HuH-7 (cell line): ENCODE measurements around the gene CST11.

ENCODE experiments used
- DNase-seq: peaks from one replicate; pipeline ENCODE4 v3.0.0; 2011; ENCODE audit warnings: low spot score

The CST11 gene

DNA sequence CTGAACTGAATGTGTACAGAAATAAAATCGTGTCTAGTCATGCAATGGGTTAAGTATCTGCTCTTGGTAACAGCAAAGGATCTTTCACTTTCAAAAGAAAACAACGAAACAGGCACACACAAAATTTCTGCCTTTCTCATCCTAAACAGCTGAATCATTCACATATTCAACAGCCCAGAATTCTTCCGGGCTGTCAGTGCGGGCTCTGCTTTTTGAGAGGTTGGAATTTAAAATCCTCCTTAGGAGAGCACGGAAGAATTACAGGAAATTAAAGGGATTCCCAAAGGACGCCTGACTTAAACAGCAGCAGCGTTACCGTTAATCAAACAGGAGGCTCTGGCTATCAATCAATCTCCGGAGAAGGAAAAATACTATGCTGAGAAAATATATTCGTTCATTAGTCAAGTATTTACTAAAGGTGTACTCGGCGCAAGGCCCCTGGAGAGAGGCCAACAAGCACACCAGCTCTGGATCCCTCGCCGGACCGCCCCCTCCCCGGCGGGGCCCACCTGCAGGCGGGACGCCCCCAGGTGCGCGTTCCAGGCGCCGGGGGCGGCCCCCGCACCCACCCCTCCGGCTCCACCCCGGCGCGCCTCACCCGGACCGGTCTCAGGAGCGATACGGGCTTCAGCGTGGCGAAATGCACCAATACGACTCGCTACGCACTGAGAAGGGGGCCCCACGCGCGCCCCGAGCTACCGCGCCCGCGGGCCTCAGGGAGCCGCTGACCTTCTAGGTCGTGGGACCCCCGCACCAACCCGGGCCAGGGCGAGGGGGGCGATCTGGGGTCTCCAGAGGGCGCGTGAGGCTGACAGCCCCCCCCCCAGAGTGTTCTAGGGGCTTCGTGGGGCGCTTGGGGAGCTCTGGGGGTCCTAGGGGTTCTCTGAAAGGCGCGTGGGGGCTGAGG lies 32.4 kb downstream of the CST11 start:
- DNase-seq = peak; percentile 46

- no peak for DNase-seq
Observed at GRCh38 chr20:23419657-23419994, 33.0 kb downstream of the CST11 start.

DNA sequence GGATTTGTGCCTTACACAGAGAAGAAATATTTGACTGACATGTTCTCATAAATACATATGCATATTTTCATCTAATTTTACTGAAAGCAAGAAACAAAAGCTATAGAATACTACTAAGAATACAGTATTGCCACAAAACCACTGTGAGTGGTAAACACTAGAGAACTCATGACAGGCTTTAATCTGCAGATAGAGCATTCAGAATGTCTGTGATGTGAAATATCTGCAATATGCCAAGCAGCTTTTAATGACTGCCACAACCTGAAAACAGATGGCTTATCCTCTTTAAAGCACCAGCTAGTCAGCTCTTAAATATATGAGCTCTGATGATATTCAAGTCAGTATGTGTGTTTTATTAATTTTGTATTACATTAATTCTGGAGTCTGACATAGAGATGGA lies 34.8 kb downstream of the CST11 start:
- DNase-seq = no peak

DNA sequence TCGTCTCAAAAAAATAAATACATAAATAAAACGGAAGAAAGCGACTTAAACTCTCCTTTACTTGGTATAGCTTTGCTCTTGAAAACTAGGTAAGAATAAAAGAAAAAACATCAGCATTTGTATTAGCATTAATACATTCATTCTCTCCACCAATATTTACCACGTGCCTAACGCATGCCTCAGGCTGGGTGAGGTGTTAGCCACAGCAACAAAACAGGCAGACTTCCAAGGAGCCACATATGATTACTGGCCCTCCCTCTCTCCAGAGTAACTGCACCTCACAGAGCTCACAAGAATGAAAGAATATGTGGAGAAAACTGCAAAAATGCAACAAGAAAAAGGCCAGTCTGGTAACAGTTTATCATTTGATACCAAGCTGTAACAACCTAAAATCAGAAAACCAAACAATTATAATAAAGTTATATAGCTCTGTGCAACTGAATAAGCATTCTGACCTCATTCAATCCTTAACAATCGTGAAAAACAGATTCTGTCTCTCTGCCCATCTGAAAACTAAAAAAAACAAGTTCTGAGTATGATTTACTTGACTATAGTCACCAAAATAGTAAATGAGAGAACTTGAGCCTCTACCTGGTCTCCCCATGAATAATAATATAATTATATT lies 36.6 kb downstream of the CST11 start:
- DNase-seq = no peak

DNA sequence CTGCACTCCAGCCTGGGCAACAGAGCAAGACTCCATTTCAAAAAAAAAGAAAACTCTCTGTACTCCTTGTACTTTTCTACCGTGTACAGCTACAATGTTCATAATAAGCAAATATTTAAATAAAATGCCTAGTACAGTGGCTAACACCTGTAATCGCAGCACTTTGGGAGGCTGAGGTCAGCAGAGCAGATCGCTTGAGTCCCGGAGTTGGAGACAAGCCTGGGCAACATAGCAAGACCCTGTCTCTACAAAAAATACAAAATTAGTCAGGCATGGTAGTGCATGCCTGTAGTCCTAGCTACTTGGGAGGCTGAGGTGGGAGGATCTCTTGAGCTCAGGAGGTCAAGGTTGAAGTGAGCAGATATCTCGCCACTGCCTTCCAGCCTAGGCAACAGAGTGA lies 37.1 kb downstream of the CST11 start:
- DNase-seq = no peak

DNA sequence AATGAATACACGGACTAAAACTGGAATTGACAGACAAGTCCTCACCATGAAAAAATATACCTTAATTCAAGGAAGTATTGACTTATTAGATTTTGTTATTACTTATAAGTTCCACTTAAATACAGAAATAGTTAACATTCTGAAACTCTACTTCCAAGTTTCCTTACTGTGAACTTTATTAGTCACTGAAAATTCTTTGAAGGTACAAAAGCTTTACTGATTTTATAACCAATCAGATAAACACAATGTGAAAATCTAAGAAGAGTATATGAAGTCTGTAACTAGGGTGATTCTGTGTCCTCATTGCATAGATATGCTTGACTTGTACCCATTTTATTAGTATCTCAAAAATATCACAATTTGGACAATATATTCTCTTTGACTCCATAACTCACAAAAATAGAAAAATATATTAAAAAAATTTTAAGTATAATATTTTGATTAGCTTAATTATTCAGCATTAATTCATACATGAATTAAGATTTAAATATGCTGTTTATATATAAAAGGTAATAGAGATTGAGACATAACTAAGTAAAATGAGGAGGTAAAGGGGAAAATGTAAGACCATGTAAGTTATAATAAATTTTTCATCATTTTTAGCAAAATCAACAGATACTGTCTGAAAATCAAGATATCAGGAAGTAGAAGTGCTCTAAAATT lies 38.0 kb downstream of the CST11 start:
- no peak for DNase-seq

- no peak for DNase-seq
Observed at GRCh38 chr20:23413862-23414422, 38.7 kb downstream of the CST11 start.

GRCh38 chr20:23412026-23412425 lies 40.6 kb downstream of the CST11 start:
- peak; percentile 24 for DNase-seq

DNA sequence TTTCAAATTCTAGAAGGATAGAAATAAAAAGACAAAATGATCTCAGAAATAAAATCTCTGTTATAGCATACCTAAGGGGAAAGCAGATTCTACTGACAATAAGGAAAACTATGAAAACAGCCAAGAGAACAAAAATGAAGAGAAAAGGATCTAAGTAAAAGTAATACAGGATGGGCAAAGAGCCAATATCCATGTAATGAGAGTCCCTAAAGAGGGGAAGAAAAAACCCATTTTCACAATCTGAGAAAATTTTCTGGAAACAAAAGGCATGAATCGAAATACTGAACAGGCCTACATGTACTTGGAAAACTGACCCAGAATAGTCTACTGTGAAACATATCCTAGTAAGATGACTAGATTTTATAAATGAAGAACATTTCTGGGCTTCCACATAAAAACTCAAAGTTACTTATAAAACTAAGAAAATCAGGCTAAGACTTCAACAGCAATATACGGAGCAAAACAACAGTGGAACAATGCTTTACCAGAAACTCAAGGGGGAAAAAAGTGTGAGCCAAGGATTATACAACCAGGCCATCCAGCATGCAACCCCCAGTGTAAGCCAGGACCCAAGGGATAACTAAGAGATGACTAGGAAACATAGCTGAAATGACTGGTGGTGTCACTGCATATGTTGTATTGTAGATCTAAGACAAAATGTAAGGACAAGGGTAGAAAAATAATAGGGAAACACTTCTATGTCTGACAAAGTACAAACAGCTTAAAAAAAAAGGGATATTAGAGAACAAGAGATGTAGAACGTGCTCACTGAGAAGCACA lies 41.6 kb downstream of the CST11 start:
- no peak for DNase-seq

- DNase-seq = no peak
Observed at GRCh38 chr20:23409800-23410199, 42.9 kb downstream of the CST11 start.

- DNase-seq = no peak
Observed at GRCh38 chr20:23408957-23409356, 43.7 kb downstream of the CST11 start.

GRCh38 chr20:23407781-23408464 lies 44.8 kb downstream of the CST11 start:
- no peak for DNase-seq

DNA sequence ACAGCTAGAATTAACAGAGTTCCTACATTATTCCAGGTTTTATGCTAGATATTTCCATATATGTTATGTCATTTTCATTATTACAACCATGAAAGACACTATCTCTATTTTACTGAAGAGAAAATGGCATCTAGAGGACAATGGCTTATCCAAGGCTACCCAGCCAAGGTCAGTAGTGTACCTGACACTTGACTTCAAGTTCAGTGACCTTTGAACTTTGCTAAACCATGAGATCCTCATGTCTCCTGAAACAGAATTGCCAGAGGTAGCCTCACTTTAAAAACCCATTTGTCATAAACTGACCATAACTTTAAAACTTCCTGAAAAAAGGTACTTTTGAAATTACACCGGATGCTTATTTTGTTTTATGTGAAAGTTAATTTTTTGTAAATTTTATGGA lies 45.8 kb downstream of the CST11 start:
- no peak for DNase-seq

- no peak for DNase-seq
Observed at GRCh38 chr20:23404196-23404595, 48.5 kb downstream of the CST11 start.

DNA sequence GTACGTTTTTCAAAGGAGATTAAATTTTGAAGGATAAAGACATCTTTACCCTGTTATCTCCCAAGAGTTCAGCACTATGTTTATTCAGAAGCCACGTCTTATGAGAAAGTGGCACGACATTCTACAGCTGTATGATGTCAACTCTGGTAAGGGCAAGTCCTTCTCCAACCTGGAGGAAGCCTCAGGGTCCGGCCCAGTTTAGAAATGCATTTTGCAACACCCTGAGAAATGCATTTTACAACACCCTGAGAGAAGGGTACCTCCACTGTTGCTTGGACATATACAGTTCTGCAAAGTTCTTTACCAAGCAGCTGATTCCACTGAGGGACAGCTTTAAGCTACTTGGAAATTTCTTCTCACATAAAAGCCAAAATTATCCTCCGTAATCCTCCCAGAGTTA lies 48.9 kb downstream of the CST11 start:
- DNase-seq = no peak

DNA sequence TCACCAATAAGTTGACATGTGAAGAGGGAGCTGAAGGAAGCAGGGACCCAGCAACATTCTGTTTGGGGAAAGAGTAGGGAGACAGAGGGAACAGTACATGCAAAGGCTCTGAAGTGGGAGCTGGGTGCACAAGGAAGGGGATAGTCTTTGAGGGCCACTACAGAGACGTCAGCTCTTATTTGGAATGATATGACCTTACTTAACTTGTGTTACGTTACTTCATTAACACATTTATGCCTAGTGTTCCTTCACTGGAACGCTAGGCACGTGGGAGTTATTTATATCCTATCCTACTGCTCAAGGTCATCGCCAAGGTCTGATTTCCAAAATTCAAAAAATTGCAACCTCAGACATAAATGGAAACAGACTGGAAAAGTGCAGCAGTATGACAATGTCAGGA lies 51.6 kb downstream of the CST11 start:
- no peak for DNase-seq
